Stomach (tissue), 4 donors: ENCODE measurements around the gene FYCO1.

Experiments used
- CTCF ChIP-seq, 7 experiments: fragments of 450-650 bp in 4 of 7; fragments of 200-600 bp in 3 of 7; sonication (generic) in 3 of 7; IDR thresholded peaks; one replicate each; pipeline ENCODE4 v1.5.1; 2016 to 2019; ENCODE audit warnings: antibody characterized with exemption in 7 of 7, control low read depth in 2 of 7, mild to moderate bottlenecking in 1 of 7
- EP300 ChIP-seq: sonication (generic); formaldehyde crosslinking; IDR thresholded peaks from one replicate; pipeline ENCODE4 v1.6.1; 2017; ENCODE audit warnings: antibody characterized with exemption
- POLR2A ChIP-seq, 4 donors: fragments of 450-650 bp; IDR thresholded peaks; one replicate each; pipeline ENCODE4 v1.6.1; 2016; ENCODE audit warnings: antibody characterized with exemption in 4 of 4, control low read depth in 2 of 4, mild to moderate bottlenecking in 1 of 4, moderate library complexity in 1 of 4
- POLR2AphosphoS5 ChIP-seq, 3 donors: sonication (generic); formaldehyde crosslinking; IDR thresholded peaks; one replicate each; pipeline ENCODE4 v1.6.1; 2016; ENCODE audit warnings: antibody characterized with exemption in 3 of 3

- TF ChIP-seq CTCF (IDR thresholded peaks at IDR 0.05): no peak
- peak in 2 of 3 donors; percentile 29 to 34 for TF ChIP-seq POLR2AphosphoS5 (IDR thresholded peaks at IDR 0.05)
- no peak for TF ChIP-seq EP300
- TF ChIP-seq POLR2A (IDR thresholded peaks at IDR 0.05): no peak
Measured at GRCh38 chr3:45944830-45945620, 50.6 kb downstream of the FYCO1 start.
